ENCODE results near the gene GYG2. TPM values are rescaled to one million over a fixed set of nuclear protein-coding genes. Genes with fewer than 3 reads are reported as not detected.
A peak's percentile ranks its signal among the peaks of the same experiment; 100 is the strongest.

Gene GYG2
- total RNA-seq, 1 donor from 2014 or later, result 0.66 TPM

DNA sequence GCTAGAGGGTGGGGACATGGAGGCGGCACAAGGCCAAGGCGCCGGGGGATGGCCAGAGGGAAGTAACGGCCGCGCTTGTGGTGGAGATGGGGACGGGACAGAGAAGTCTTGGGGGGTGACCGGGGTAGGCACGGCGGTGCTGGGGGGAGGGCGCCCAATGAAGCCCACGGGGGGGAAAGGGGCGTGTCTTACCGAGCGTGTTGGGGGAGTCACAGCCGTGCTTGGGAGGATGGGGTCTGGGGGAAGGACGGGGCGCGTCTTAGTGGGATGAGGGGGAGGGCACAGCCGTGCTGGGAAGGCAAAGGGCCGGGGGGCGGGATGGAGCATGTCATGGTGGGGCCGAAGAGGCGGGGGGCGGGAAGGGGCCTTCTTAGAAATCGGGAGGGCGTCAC, 99.5 kb downstream of the GYG2 start:
- intact Hi-C loops (cut with micrococcal nuclease), result no loop called here
- Histone ChIP-seq H3K27me3 (ENCODE audit: low read depth) (no peaks in the 10 kb centered on the region), H3K4me1 (no peaks in the 10 kb centered on the region), H3K9me3 (replicated peaks) (peaks cover 10% of the 10 kb centered on the region), H3K27ac (replicated peaks) (peak overlapping the region; percentile 93), H3K4me3 (peak overlapping the region; percentile 74), H3K36me3 (no peaks in the 10 kb centered on the region)
- DNase-seq, result peak; percentile 53
- TF ChIP-seq, protein P1, sequence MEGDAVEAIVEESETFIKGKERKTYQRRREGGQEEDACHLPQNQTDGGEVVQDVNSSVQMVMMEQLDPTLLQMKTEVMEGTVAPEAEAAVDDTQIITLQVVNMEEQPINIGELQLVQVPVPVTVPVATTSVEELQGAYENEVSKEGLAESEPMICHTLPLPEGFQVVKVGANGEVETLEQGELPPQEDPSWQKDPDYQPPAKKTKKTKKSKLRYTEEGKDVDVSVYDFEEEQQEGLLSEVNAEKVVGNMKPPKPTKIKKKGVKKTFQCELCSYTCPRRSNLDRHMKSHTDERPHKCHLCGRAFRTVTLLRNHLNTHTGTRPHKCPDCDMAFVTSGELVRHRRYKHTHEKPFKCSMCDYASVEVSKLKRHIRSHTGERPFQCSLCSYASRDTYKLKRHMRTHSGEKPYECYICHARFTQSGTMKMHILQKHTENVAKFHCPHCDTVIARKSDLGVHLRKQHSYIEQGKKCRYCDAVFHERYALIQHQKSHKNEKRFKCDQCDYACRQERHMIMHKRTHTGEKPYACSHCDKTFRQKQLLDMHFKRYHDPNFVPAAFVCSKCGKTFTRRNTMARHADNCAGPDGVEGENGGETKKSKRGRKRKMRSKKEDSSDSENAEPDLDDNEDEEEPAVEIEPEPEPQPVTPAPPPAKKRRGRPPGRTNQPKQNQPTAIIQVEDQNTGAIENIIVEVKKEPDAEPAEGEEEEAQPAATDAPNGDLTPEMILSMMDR (IDR thresholded peaks at IDR 0.05; ENCODE audit: borderline replicate concordance), result no peak

DNA sequence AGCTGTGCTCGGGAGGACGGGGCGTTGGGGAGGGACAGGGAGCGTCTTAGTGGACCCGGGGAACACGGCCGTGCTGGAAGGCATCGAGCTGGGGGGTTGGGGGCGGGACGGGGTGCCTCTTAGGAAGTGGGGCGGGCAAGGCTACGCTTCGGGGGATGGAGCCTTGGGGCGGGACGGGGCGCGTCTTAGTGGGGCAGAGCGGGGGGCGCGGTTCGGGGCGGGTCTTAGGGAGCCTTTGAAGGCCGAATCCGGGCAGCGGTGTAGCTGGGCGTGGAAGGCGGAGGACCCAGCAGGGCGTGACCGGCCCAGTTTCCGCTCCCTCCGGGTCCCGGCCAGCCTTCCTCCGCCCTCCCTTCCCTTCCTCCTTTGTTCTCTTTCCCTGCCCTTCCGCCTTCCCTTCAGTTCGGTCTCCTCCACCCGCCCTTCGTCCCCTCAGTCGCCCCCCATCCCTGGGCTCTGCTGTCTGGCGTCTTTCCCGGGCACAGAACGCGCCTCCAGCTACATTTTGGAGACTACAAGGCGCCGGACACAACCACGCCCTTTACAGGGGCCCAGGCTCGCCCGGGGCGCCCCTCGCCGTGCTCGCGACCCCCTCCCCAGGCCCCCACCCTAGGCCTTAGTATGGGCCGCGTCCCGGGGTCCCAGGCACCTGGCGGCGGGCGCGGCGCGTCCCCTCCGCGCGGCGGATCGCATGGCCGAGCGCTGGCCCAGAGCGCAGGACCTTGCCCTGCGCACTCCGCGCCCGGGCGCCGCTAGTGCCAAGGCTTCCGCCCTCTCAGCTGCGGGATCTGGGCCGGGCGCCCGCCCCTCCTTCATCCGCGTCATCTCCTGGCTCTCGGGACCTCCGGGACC, 100.1 kb downstream of the GYG2 start, which contains the start of gene ARSD:
ARSD (minus strand) TSS at position 757 of the 852 bp plus-strand sequence; CDS start at position 693, 64 bp downstream.
- Histone ChIP-seq H3K36me3 (no peaks in the 10 kb centered on the region), H3K27ac (replicated peaks) (peak within 1 kb of the TSS; percentile 93), H3K27me3 (ENCODE audit: low read depth) (no peaks in the 10 kb centered on the region), H3K4me3 (peak within 1 kb of the TSS; percentile 74), H3K4me1 (no peaks in the 10 kb centered on the region), H3K9me3 (replicated peaks) (peaks cover 10% of the 10 kb centered on the region)
- TF ChIP-seq, protein P1 (IDR thresholded peaks at IDR 0.05; ENCODE audit: borderline replicate concordance), result no peak
- peak; percentile 90 for DNase-seq
- intact Hi-C loops (cut with micrococcal nuclease), result no loop called here

DNA sequence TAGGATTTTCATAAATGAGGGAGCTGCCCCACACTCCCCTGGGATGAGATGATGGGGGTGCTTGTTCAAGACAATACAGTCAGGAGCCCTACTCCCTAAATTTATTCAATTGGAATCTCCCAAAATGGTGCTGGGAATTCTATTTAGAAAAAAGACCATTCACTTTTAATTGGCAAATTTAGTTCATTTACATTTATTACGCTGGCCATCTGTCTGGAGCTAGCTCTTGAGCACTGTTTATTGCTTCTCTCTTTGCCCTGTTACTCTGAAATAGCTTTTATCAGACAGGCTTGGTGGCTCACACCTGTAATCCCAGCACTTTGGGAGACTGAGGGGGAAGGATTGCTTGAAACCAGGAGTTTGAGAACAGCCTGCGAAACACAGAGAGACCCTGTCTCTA, 102.4 kb downstream of the GYG2 start:
- intact Hi-C loops (cut with micrococcal nuclease), result no loop called here
- Histone ChIP-seq H3K27ac (replicated peaks) (no peak overlapping the region), H3K9me3 (replicated peaks) (peaks cover 10% of the 10 kb centered on the region), H3K36me3 (no peaks in the 10 kb centered on the region), H3K4me1 (no peaks in the 10 kb centered on the region), H3K27me3 (ENCODE audit: low read depth) (no peaks in the 10 kb centered on the region), H3K4me3 (no peak overlapping the region)
- TF ChIP-seq, protein P1 (IDR thresholded peaks at IDR 0.05; ENCODE audit: borderline replicate concordance), result no peak
- no peak for DNase-seq

DNA sequence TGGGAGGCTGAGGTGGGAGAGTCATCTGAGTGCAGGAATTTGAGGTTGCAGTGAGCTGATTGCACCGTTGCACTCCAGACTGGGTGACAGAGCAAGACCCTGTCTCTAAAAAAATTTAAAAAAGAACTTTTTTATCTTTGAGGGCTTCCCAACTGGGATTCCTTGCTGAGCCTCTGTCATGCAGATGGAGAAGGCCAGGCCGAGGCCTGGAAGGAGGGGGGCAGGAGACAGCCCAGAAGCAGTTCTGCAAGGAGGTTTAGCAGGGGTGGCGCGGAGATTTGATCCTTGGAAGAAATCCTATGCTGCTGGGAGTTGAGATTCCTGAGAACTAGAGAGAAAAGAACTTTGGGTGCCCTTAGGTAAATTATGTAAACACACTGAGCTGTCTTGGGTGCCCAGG, 102.9 kb downstream of the GYG2 start:
- Histone ChIP-seq H3K36me3 (no peaks in the 10 kb centered on the region), H3K27me3 (ENCODE audit: low read depth) (no peaks in the 10 kb centered on the region), H3K27ac (replicated peaks) (no peak overlapping the region), H3K4me3 (no peak overlapping the region), H3K4me1 (no peaks in the 10 kb centered on the region), H3K9me3 (replicated peaks) (peaks cover 10% of the 10 kb centered on the region)
- TF ChIP-seq, protein P1 (IDR thresholded peaks at IDR 0.05; ENCODE audit: borderline replicate concordance), result no peak
- intact Hi-C loops (cut with micrococcal nuclease), result no loop called here
- no peak for DNase-seq

Other genes with a start within 250 kb of the GYG2 start
- gene CD99, start 137.6 kb upstream of the GYG2 start, total RNA-seq, result 306 TPM
- 0.63 TPM for gene XG, start 76.9 kb upstream of the GYG2 start, total RNA-seq
- gene ARSD, start 100.4 kb downstream of the GYG2 start, total RNA-seq, result 9.3 TPM
- gene ARSH, start 177.6 kb downstream of the GYG2 start, total RNA-seq, result not detected
- gene ARSF, start 212.5 kb downstream of the GYG2 start, total RNA-seq, result not detected

All from left ventricle myocardium inferior (tissue), 1 donor.